HCT116 (cell line): ENCODE data around the gene SVIL. TPM values are rescaled to one million over a fixed set of nuclear protein-coding genes. Genes with fewer than 3 reads are reported as not detected.

ENCODE experiments used
- ATAC-seq: fragments of 200-7000 bp; cut with Tn5 transposase; 2 replicates; pipeline ENCODE4 v1.9.1; 2020; ENCODE audit warnings: mild to moderate bottlenecking, moderate library complexity
- BruUV-seq: library from RNA; stranded (reverse); fragments of 400-500 nt; replicated peaks from 2 replicates; lab custom pipeline; 2021; lab: Mats Ljungman, UMichigan
- CTCF ChIA-PET: fragments of 300-600 bp; sonication (Branson Sonifier 250); formaldehyde crosslinking; loops from one replicate; lab custom pipeline; 2021; ENCODE audit warnings: antibody characterized with exemption; lab: Charles Lee
- POLR2A ChIA-PET: fragments of 300-600, 350-600 bp; sonication (Branson Sonifier 250); formaldehyde crosslinking; loops from one replicate; lab custom pipeline; 2021; ENCODE audit warnings: antibody characterized with exemption; lab: Charles Lee
- RAD21 ChIA-PET, 2 experiments: fragments of 300-600 bp; sonication (Branson Sonifier 250); formaldehyde crosslinking; loops; one replicate each; lab custom pipeline; 2023; ENCODE audit warnings: low total read pairs in 2 of 2; ENCODE audit not compliant: uncharacterized antibody in 2 of 2, unreplicated experiment in 2 of 2, low non-redundant PET in 1 of 2; lab: Charles Lee
- DNase-seq: peaks from one replicate; pipeline ENCODE4 v3.0.0-alpha.2; 2010; ENCODE audit warnings: low read depth, low spot score
- H2AFZ ChIP-seq: fragments of 200-600 bp; shearing (Covaris generic), sonication (generic); 2 replicates; pipeline ENCODE4 v1.6.1; 2017; ENCODE audit warnings: low read depth, mixed run types, mixed read lengths, antibody characterized with exemption, low read length; ENCODE audit not compliant: poor library complexity, severe bottlenecking
- H3K27ac ChIP-seq: 2 replicates; pipeline ENCODE4 v1.5.1; 2012; ENCODE audit warnings: low read depth, low read length
- H3K27me3 ChIP-seq: fragments of 200-600 bp; sonication (generic); 2 replicates; pipeline ENCODE4 v1.6.1; 2016; ENCODE audit warnings: mixed run types, low read length, mixed read lengths; ENCODE audit not compliant: insufficient read depth
- H3K36me3 ChIP-seq, 2 experiments: fragments of 200-500 bp in 1 of 2; fragments of 200-600 bp in 1 of 2; sonication (Bioruptor generic) in 1 of 2; sonication (generic) in 1 of 2; 2 replicates each; pipeline versions ENCODE4 v1.5.1 to v1.6.1; 2014 to 2016; ENCODE audit warnings: low read length in 2 of 2, inconsistent platforms in 1 of 2, mixed read lengths in 1 of 2, mixed run types in 1 of 2; ENCODE audit not compliant: insufficient read depth in 2 of 2, control insufficient read depth in 1 of 2
- H3K4me1 ChIP-seq, 2 experiments: fragments of 200-600 bp in 1 of 2; sonication (generic) in 1 of 2; 2 replicates each; pipeline versions ENCODE4 v1.5.1 to v1.6.1; 2012 to 2017; ENCODE audit warnings: low read length in 2 of 2, inconsistent platforms in 1 of 2, mild to moderate bottlenecking in 1 of 2, mixed read lengths in 1 of 2, mixed run types in 1 of 2, moderate library complexity in 1 of 2; ENCODE audit not compliant: insufficient read depth in 2 of 2, control insufficient read depth in 1 of 2
- H3K4me2 ChIP-seq: fragments of 200-600 bp; sonication (generic); 2 replicates; pipeline ENCODE4 v1.6.1; 2017; ENCODE audit warnings: mixed run types, low read length, mixed read lengths
- H3K4me3 ChIP-seq, 2 experiments: fragments of 200-600 bp in 1 of 2; sonication (generic) in 1 of 2; replicated peaks in 1 of 2; 2 replicates each; pipeline ENCODE4 v1.5.1; 2011 to 2016; ENCODE audit warnings: low read length in 2 of 2, control low read depth in 1 of 2, low read depth in 1 of 2, mild to moderate bottlenecking in 1 of 2, mixed read lengths in 1 of 2, mixed run types in 1 of 2
- H3K79me2 ChIP-seq: fragments of 200-600 bp; sonication (generic); 2 replicates; pipeline ENCODE4 v1.6.1; 2017; ENCODE audit warnings: mild to moderate bottlenecking, mixed run types, low read length, moderate library complexity, mixed read lengths; ENCODE audit not compliant: insufficient read depth
- H3K9ac ChIP-seq: fragments of 200-600 bp; sonication (generic); 2 replicates; pipeline ENCODE4 v1.6.1; 2016; ENCODE audit warnings: low read length, mixed read lengths
- H3K9me2 ChIP-seq: fragments of 200-600 bp; sonication (generic), shearing (Covaris generic); 2 replicates; pipeline ENCODE4 v1.6.1; 2017; ENCODE audit warnings: mixed run types, mild to moderate bottlenecking, moderate library complexity; ENCODE audit not compliant: insufficient read depth
- H3K9me3 ChIP-seq, 2 experiments: fragments of 200-500 bp in 1 of 2; fragments of 200-600 bp in 1 of 2; sonication (Bioruptor generic) in 1 of 2; sonication (generic) in 1 of 2; 2 replicates each; pipeline ENCODE4 v1.6.1; 2014 to 2017; ENCODE audit warnings: low read length in 2 of 2, mixed read lengths in 2 of 2, inconsistent platforms in 1 of 2, low read depth in 1 of 2, mild to moderate bottlenecking in 1 of 2, mixed run types in 1 of 2, moderate library complexity in 1 of 2; ENCODE audit not compliant: control insufficient read depth in 1 of 2, insufficient read depth in 1 of 2
- H4K20me1 ChIP-seq: fragments of 200-600 bp; sonication (generic), shearing (Covaris generic); 2 replicates; pipeline ENCODE4 v1.6.1; 2017; ENCODE audit warnings: mixed run types, mild to moderate bottlenecking, moderate library complexity; ENCODE audit not compliant: insufficient read depth
- ELF1 ChIP-seq: IDR thresholded peaks from 2 replicates; pipeline ENCODE4 v1.6.1; 2012; ENCODE audit warnings: low read depth, borderline replicate concordance
- EZH2phosphoT487 ChIP-seq: fragments of 200-600 bp; IDR thresholded peaks from 2 replicates; pipeline ENCODE4 v1.6.1; 2018; ENCODE audit warnings: antibody characterized with exemption, borderline replicate concordance
- JUND ChIP-seq: IDR thresholded peaks from 2 replicates; pipeline ENCODE4 v1.6.1; 2012
- MAX ChIP-seq: IDR thresholded peaks from 2 replicates; pipeline ENCODE4 v1.6.1; 2012
- RAD21 ChIP-seq: IDR thresholded peaks from 2 replicates; pipeline ENCODE4 v1.6.1; 2012; ENCODE audit warnings: low read depth, mild to moderate bottlenecking
- ZFX ChIP-seq: fragments of 450-650 bp; IDR thresholded peaks from 2 replicates; pipeline ENCODE4 v1.6.1; 2017
- ZNF274 ChIP-seq: fragments of 200-500 bp; sonication (Bioruptor generic); IDR thresholded peaks from 2 replicates; pipeline ENCODE4 v1.6.1; 2014; ENCODE audit warnings: mild to moderate bottlenecking, low read depth, low read length, inconsistent platforms
- intact Hi-C: fragments of 100-400 bp; cut with micrococcal nuclease; formaldehyde crosslinking; loops from 2 replicates; pipeline ENCODE4 v1.10.0; 2022
- total RNA-seq: library from RNA; stranded (reverse); gene quantifications from one replicate; pipeline ENCODE4 v1.2.1, GENCODE V29; 2021; ENCODE audit not compliant: unreplicated experiment
- TF ChIP-seq, protein P1 (sequence below): IDR thresholded peaks from 2 replicates; pipeline ENCODE4 v1.6.1; 2012

Gene SVIL
- total RNA-seq, 1 experiment from 2014 or later, result 27.0 TPM

- H4K20me1 ChIP-seq, result no peaks in the 10 kb centered on the region
- no peaks in the 10 kb centered on the region; the same call in 1 of the 2 replicates for H3K79me2 ChIP-seq
- RAD21 ChIA-PET, result no interaction called here
- no TSS peak for BruUV-seq
- H3K4me1 ChIP-seq, result peaks cover 2 to 13% of the 10 kb centered on the region in 2 experiments; a peak in 2 of 4 replicates
- no peak for TF ChIP-seq JUND
- H3K27ac ChIP-seq, result no peak overlapping the region
- intact Hi-C loops, result no loop called here
- DNase-seq (no peak), ATAC-seq (no peak)
- no peak overlapping the region for H3K4me2 ChIP-seq
- H3K4me3 ChIP-seq, result no peak overlapping the region
- POLR2A ChIA-PET, result no interaction called here
- H3K9ac ChIP-seq, result no peak overlapping the region
- H3K27me3 ChIP-seq, result no peaks in the 10 kb centered on the region
- no peaks in the 10 kb centered on the region for H3K36me3 ChIP-seq
- no peaks in the 10 kb centered on the region for H3K9me2 ChIP-seq
- no peaks in the 10 kb centered on the region for H3K9me3 ChIP-seq
- CTCF ChIA-PET, result interaction anchor here (1.0 kb wide), 1 partner anchor 16 kb away, joined by 3 read pairs; no protein-coding TSS in a partner anchor
- H2AFZ ChIP-seq, result no peak overlapping the region
These were observed 101.7 kb downstream of the SVIL start for GRCh38 chr10:29533046-29533445.

GRCh38 chr10:29532256-29532878, 102.4 kb downstream of the SVIL start:
- no peak overlapping the region for H3K4me2 ChIP-seq
- no peak for ATAC-seq
- ChIA-PET POLR2A (no interaction called here), CTCF (interaction anchor here (1.0 kb wide), 1 partner anchor 15 kb away, joined by 3 read pairs; no protein-coding TSS in a partner anchor), RAD21 (no interaction called here)
- no peaks in the 10 kb centered on the region for H3K36me3 ChIP-seq
- H3K9me2 ChIP-seq, result no peaks in the 10 kb centered on the region
- H3K9ac ChIP-seq, result no peak overlapping the region
- H3K9me3 ChIP-seq, result no peaks in the 10 kb centered on the region
- BruUV-seq, result no TSS peak
- H2AFZ ChIP-seq, result no peak overlapping the region
- H4K20me1 ChIP-seq, result no peaks in the 10 kb centered on the region
- no peaks in the 10 kb centered on the region; the same call in 1 of the 2 replicates for H3K79me2 ChIP-seq
- peaks cover 2 to 13% of the 10 kb centered on the region in 2 experiments; a peak in 2 of 4 replicates for H3K4me1 ChIP-seq
- no peak for TF ChIP-seq ZFX
- TF ChIP-seq, protein P1, sequence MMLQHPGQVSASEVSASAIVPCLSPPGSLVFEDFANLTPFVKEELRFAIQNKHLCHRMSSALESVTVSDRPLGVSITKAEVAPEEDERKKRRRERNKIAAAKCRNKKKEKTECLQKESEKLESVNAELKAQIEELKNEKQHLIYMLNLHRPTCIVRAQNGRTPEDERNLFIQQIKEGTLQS, result no peak
- TF ChIP-seq MAX, result no peak
- no peak for TF ChIP-seq ELF1
- no peak for TF ChIP-seq RAD21
- no peak for TF ChIP-seq ZNF274
- TF ChIP-seq EZH2phosphoT487, result no peak
- no peak for DNase-seq
- no peak overlapping the region for H3K4me3 ChIP-seq
- intact Hi-C loops, result no loop called here
- no peak overlapping the region for H3K27ac ChIP-seq
- no peaks in the 10 kb centered on the region for H3K27me3 ChIP-seq
